Measurements from ENCODE around the gene PPIP5K1. TPM values are rescaled to one million over a fixed set of nuclear protein-coding genes. Genes with fewer than 3 reads are reported as not detected.
A peak's percentile ranks its signal among the peaks of the same experiment; 100 is the strongest.

Gene PPIP5K1
- total and polyA plus RNA-seq, 9 of the 15 experiments (the other 6 are each of a cell fraction or from before 2014, with no cell fraction given) = 2.5 to 74.6 (median 35.1) TPM

DNA sequence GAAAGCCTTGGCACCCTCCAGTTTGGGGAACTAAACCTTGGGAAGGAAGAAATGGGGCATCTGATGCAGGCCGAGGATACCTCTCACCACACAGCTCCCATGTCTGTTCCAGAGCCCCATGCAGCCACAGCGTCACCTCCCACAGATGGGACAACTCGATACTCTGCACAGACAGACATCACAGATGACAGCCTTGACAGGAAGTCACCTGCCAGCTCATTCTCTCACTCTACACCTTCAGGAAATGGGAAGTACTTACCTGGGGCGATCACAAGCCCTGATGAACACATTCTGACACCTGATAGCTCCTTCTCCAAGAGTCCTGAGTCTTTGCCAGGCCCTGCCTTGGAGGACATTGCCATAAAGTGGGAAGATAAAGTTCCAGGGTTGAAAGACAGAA is 64.9 kb downstream of the PPIP5K1 start:
- Histone ChIP-seq H3K9me1 (ENCODE audit: control insufficient read depth, insufficient read depth, low read length) (no peaks in the 10 kb centered on the region), H3K27ac (ENCODE audit: extremely low read depth, low read depth, low read length) (no peak overlapping the region), H3K4me1 (replicated peaks in 1 of 2; ENCODE audit: control insufficient read depth in 2 of 2, insufficient read depth in 2 of 2, low read length in 2 of 2) (peaks cover 4 to 12% of the 10 kb centered on the region in 2 experiments; a peak in 3 of 5 replicates), H3K4me2 (ENCODE audit: insufficient read depth, low read length) (no peak overlapping the region), H4K20me1 (replicated peaks; ENCODE audit: control insufficient read depth, insufficient read depth, low read length) (peaks cover 5% of the 10 kb centered on the region; the same call in 1 of the 2 replicates), H3K36me3 (ENCODE audit: control insufficient read depth, insufficient read depth, low read length) (peaks cover 63% of the 10 kb centered on the region; the same call in 2 of the 3 replicates), H3K4me3 (no peak overlapping the region), H2AFZ (ENCODE audit: low read depth, low read length) (no peak overlapping the region), H3K27me3 (ENCODE audit: control insufficient read depth in 2 of 2, insufficient read depth in 2 of 2, low read length in 2 of 2) (no peaks in the 10 kb centered on the region), H3K79me2 (ENCODE audit: control insufficient read depth, insufficient read depth, low read length) (no peaks in the 10 kb centered on the region), H3K9ac (ENCODE audit: insufficient read depth in 1 of 2, low read depth in 2 of 2, low read length in 2 of 2) (no peak overlapping the region), H3K9me3 (replicated peaks; ENCODE audit: control insufficient read depth, insufficient read depth, low read depth, low read length) (no peaks in the 10 kb centered on the region)
- intact Hi-C loops (cut with micrococcal nuclease) = no loop called here
- BruUV-seq (replicated peaks) = no TSS peak
- CTCF ChIA-PET (ENCODE audit: low intra/inter-chr PET ratio) = no interaction called here
- TF ChIP-seq GTF2A2 (tag; IDR thresholded peaks at IDR 0.05) (no peak), BDP1 (IDR thresholded peaks at IDR 0.05; ENCODE audit: insufficient read depth, insufficient read length) (no peak), STAG1 (CRISPR knock-in tag; IDR thresholded peaks at IDR 0.05; ENCODE audit: borderline replicate concordance) (no peak), ZNF79 (CRISPR knock-in tag; IDR thresholded peaks at IDR 0.05; ENCODE audit: low read depth) (no peak), BMI1 (IDR thresholded peaks at IDR 0.05; ENCODE audit: low read length) (no peak)
- TF ChIP-seq, protein P1, sequence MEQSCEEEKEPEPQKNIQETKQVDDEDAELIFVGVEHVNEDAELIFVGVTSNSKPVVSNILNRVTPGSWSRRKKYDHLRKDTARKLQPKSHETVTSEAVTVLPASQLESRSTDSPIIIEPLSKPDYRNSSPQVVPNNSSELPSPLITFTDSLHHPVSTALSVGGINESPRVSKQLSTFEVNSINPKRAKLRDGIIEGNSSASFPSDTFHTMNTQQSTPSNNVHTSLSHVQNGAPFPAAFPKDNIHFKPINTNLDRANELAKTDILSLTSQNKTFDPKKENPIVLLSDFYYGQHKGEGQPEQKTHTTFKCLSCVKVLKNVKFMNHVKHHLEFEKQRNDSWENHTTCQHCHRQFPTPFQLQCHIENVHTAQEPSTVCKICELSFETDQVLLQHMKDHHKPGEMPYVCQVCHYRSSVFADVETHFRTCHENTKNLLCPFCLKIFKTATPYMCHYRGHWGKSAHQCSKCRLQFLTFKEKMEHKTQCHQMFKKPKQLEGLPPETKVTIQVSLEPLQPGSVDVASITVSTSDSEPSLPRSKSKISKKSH (CRISPR knock-in tag; IDR thresholded peaks at IDR 0.05) = no peak
- FAIRE-seq (no peak), ATAC-seq (no peak), DNase-seq (ENCODE audit: extremely low read depth in 1 of 4, low spot score in 3 of 4) (peak in 1 of 4 experiments; percentile 5)
- in situ Hi-C loops (cut with MboI) = no loop called here
- 47% methylated on average over 4 of the region's 4 CpGs for WGBS (ENCODE audit: insufficient coverage, low coverage, missing lambda C conversion rate)
- POLR2A ChIA-PET = interaction anchor here (1.0 to 1.1 kb wide), 2 partner anchors 10 to 13 kb away, joined by 3 to 4 read pairs; no protein-coding TSS in a partner anchor

Measured in K562 (cell line).